Adipose tissue (tissue), 3 donors: Measurements from ENCODE around the gene IL7R. TPM values are rescaled to one million over a fixed set of nuclear protein-coding genes. Genes with fewer than 3 reads are reported as not detected.

ENCODE experiments used
- H3K27ac ChIP-seq: one replicate; pipeline ENCODE4 v1.5.1; 2013; ENCODE audit warnings: low read depth, low read length
- WGBS, 3 donors: extraction: QIAGEN DNeasy Blood & Tissue Kit; methylation state at CpG; one replicate each; pipeline ENCODE4 v1.1.7; 2013; 5-methylcytosine and 5-hydroxymethylcytosine counted together
- polyA plus RNA-seq, 3 donors: library from polyadenylated mRNA; stranded (reverse); fragments of 200-250 nt; gene quantifications; one replicate each; pipeline ENCODE4 v1.2.3, GENCODE V29; 2013
- donor health status: healthy with polysubstance abuse.
- donor health status: Bipolar disorder and iron deficiency.
- donor health status: healthy.

Gene IL7R
- polyA plus RNA-seq, 3 donors = 1.3 to 4.3 (median 2.8) TPM

GRCh38 chr5:35861718-35862117 is 5.0 kb downstream of the IL7R start:
- WGBS, 3 donors = 86 to 88% (median 87%) methylated on average over 1 of the region's 1 CpG
- no peak overlapping the region for H3K27ac ChIP-seq

DNA sequence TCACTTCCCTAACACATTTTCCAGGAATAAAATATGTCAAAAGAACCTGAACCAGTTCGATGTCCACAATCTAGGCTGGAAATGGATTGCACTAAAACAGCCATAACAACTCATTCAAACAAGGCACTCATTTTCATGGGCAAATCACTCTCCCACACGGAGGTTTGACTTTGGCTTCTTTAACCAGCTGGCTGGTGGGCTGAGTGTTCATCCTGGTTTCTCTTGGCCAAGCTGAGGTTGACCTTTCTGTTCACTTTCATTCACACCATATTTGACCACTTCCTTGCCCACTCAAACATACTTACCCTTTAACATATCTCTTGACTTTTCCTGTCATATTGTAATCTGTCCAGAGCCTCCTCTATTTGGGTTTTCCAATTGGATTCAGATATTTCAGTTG is 5.4 kb downstream of the IL7R start:
- WGBS, 3 donors = 64 to 87% (median 78%) methylated on average over 2 of the region's 2 CpGs
- no peak overlapping the region for H3K27ac ChIP-seq

DNA sequence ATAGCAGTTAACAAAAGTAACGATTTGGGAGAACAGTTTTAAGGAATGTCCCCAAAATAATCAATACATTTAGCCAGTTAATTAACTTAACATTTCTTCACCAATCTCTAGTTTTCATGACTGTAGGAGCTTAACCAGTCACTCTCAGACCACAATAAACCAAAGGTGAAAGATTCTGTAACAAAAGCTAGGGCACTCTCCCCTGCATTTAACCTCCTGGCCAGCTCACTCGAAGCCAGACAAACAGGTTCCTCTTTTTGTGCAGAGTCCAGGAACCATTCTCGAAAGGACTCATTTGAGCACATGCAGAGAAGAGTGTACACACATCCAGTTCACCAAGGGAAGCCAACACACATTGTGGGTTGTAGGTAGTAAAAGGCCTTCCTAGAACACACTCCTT is 6.5 kb downstream of the IL7R start:
- H3K27ac ChIP-seq = no peak overlapping the region
- WGBS, 3 donors = 63 to 69% (median 66%) methylated on average over 3 of the region's 3 CpGs

GRCh38 chr5:35867998-35868397 is 11.3 kb downstream of the IL7R start:
- H3K27ac ChIP-seq = no peak overlapping the region
- WGBS, 3 donors = 79 to 95% (median 93%) methylated on average over 4 of the region's 4 CpGs

DNA sequence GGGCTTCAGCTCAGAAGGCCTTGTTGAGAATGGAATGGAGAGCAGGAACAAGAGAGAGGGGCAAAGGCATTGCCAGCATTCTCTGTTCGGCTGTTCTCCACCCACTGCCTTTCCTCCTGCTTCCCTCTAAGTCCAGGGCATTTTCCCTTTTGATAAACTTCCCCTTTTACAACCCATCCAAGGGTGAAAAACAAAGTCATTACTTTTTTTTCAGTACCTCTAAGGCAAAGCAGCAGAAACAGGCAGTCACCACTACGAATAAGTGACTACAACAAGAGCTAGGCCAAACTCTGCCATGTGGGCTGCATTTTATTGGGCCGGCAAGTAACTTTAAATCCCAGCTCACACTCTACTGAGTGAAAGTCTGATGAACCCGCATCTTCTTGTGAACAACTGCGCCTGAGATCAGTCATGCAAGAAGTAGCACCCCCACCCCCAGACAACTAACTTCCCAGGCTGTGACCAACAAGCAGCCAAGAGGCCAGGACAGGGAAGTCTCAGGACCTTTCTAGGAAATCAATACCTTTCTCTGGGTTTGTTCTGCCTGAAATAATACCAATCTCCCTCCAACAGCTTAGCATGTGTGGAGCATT is 13.1 kb downstream of the IL7R start:
- 70 to 83% (median 81%) methylated on average over 5 of the region's 5 CpGs for WGBS, 3 donors
- no peak overlapping the region for H3K27ac ChIP-seq

DNA sequence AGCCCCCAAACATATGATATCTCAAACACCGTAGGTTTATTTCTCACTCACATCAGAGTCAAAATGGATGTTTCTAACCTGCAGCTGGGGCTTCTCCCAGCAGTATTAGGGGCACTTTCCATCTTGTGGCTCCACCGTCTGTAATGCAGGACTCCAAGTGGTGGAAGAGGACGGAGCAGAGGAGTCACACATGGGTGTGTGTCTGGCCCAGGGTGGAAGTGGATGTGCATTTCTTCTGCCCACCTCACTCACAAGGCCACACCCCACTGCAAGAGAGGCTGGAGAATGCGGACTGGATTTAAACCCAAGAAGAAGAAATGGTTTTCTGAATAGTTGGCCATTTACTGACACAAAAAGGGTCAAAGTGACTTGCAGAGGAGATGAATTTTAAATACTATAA is 13.9 kb downstream of the IL7R start:
- WGBS, 3 donors = 86 to 96% (median 94%) methylated on average over 4 of the region's 4 CpGs

DNA sequence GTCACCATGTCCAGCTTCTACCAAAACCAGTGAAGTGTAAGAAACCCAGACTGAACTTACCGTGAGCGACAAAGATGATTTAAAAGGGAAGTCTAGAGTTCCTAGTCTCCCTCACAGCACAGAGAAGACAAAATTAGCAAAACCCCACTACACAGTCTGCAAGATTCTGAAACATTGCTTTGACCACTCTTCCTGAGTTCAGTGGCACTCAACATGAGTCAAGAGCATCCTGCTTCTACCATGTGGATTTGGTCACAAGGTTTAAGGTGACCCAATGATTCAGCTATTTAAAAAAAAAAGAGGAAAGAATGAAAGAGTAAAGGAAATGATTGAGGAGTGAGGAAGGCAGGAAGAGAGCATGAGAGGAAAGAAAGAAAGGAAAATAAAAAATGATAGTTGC is 19.8 kb downstream of the IL7R start:
- WGBS, 3 donors = 71 to 81% (median 75%) methylated on average over 2 of the region's 2 CpGs
- H3K27ac ChIP-seq = no peak overlapping the region

More for the DNA sequence above, 13.9 kb downstream of the IL7R start:
- no peak overlapping the region for H3K27ac ChIP-seq

DNA sequence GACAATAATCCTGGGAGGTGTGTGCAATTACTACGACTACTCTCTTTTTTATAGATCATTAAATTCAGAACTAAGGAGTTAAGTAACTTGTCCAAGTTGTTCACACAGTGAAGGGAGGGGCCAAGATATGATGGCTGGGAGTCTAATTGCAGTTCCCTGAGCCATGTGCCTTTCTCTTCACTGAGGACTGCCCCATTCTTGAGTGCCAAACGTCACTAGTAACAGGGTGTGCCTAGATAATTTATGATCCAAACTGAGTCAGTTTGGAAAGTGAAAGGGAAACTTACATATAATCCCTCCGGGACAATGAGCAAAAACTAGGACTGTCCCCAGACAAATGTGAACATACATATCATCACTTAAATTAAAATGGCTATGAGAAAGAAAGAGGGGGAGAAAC is 20.2 kb downstream of the IL7R start:
- 46 to 65% (median 48%) methylated on average over 3 of the region's 3 CpGs for WGBS, 3 donors
- no peak overlapping the region for H3K27ac ChIP-seq

DNA sequence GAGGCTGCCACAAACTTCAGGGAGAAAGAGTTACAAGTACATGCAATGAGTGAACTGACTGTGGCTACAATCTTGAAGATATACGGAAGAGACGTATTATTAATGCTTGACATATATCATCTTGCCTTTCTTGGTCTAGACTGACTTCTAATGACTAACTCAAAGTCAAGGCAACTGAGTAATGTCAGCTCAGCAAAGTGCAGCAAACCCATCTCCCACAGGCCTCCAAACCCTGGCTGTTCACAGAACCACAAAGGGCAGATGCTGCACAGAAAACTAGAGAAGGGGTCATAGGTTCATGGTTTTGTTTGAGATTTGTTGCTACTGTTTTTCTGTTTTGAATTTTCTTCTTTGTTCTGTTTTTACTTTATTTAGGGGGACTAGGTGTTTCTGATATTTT is 21.0 kb downstream of the IL7R start:
- H3K27ac ChIP-seq = no peak overlapping the region
- 61 to 97% (median 84%) methylated on average over 2 of the region's 2 CpGs for WGBS, 3 donors

GRCh38 chr5:35878079-35878478 is 21.4 kb downstream of the IL7R start:
- H3K27ac ChIP-seq = no peak overlapping the region

DNA sequence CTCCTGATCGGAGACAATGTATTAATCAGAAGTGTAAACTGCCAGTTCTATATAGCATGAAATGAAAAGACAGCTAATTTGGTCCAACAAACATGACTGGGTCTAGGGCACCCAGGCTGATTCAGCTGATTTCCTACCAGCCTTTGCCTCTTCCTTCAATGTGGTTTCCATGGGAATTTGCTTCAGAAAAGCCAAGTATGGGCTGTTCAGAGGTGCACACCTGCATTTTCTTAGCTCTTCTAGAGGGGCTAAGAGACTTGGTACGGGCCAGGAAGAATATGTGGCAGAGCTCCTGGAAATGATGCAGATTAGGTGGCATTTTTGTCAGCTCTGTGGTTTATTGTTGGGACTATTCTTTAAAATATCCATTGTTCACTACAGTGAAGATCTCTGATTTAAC is 22.4 kb downstream of the IL7R start:
- H3K27ac ChIP-seq = no peak overlapping the region
- WGBS, 3 donors = 78 to 85% (median 84%) methylated on average over 2 of the region's 2 CpGs

DNA sequence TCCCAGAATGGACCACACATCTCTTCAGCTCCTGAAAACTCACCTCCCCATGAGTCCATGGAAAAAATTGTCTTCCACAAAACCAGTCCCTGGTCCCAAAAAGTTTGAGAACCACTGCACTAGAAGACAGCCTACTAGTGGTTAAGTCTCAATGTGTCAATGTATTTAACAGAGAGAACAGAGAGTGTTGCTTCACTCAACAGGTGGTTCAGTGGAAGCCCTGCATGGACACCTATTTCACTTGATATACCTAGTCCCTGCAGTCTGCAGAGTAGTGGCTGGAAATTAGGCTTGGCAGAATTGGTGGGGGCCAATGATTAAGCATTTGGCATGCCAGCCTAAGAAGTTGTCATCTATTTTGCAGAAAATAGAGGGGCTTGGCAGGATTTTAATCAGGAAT is 23.0 kb downstream of the IL7R start:
- H3K27ac ChIP-seq = no peak overlapping the region

DNA sequence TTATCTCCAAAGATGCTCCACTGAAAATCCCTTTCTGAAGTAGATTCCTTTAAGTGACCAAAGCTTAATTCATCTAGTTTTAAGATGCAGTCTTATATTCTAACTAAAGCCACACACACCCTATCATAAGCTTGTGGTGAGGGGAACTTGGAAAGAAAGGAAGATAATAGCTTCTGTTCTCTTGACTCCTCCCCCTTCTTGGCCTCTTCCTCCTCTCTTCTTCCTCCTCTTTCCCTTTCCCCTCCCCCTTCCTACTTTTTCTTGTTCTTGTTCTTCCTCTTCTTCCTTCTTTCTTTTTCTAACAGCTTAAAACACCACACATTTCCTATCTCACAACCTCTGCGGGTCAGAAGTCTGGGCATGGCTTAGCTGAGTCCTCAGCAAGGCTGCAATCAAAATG is 23.5 kb downstream of the IL7R start:
- 52 to 67% (median 67%) methylated on average over 1 of the region's 1 CpG for WGBS, 3 donors

DNA sequence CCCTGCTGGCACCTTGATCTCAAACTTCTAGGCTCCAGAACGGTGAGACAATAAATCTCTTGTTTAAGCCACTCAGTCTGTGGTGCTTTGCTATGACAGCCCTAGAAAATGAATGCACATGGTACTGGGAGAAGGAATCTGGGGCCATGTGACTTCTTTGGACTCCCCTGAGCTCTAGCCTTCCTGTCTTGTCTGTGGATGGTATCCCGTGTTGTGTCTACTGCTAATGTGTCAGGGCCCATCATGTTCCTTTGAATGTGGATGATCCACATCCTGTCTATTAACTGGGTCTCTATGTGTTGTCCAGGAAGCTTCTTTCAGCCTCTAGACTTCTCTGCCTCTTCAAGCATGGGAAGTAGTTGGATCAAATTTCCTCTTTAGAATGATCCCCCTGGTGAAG is 25.1 kb downstream of the IL7R start:
- 61 to 72% (median 68%) methylated on average over 2 of the region's 2 CpGs for WGBS, 3 donors
- no peak overlapping the region for H3K27ac ChIP-seq

More for the DNA sequence above, 23.5 kb downstream of the IL7R start:
- H3K27ac ChIP-seq = no peak overlapping the region

DNA sequence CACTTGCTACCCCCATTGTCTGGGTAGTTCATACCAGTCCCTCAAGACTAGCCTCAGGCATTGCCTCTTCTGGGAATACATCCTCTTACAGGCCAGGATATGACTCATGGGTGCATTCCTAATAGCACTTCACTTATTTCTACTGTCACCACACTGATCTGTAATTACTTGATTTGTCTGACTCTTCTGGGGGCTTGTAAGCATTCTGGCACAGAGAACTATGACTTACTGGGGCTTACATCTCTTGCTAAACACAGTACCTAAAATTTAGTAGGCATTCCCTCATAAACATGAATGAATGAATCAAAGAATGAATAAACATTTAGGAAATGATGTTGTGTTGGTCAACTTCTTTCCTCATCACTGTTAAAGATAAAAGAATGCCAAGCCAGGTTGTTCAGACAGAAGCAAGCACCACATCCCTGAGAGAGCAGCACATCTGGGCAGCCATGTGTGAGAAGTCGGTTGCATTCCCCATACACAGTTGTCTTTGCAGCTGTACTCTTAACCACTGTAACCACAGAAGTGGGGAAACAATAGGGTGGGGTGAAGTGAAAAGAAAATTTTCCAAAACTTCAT is 27.6 kb downstream of the IL7R start:
- H3K27ac ChIP-seq = no peak overlapping the region
- WGBS, 3 donors = 46 to 86% (median 46%) methylated on average over 1 of the region's 1 CpG

- no peak overlapping the region for H3K27ac ChIP-seq
Observed at GRCh38 chr5:35884773-35885172, 28.1 kb downstream of the IL7R start.

GRCh38 chr5:35886381-35886780 is 29.7 kb downstream of the IL7R start:
- no peak overlapping the region for H3K27ac ChIP-seq
- WGBS, 3 donors = 56 to 76% (median 67%) methylated on average over 3 of the region's 3 CpGs

GRCh38 chr5:35887321-35888100 is 30.8 kb downstream of the IL7R start:
- no peak overlapping the region for H3K27ac ChIP-seq
- 51 to 64% (median 64%) methylated on average over 5 of the region's 5 CpGs for WGBS, 3 donors

- WGBS, 3 donors = 44 to 74% (median 69%) methylated on average over 5 of the region's 5 CpGs
Observed at GRCh38 chr5:35890021-35891020, 33.6 kb downstream of the IL7R start.

More at GRCh38 chr5:35890021-35891020, 33.6 kb downstream of the IL7R start:
- no peak overlapping the region for H3K27ac ChIP-seq
